Stimulated activated CD4-positive, alpha-beta T cell treated with anti-CD3 and anti-CD28 coated beads, Interleukin-12 subunit alpha, Interleukin-12 subunit beta, amount 100 ng/mL, for 24 hours (primary cell): ENCODE measurements around the gene AREL1.

Source experiments
- DNase-seq, 2 experiments: peaks; one replicate each; pipeline ENCODE4 v3.0.0-alpha.2; 2020; ENCODE audit warnings: low read depth in 2 of 2

AREL1 gene

GRCh38 chr14:74660863-74661262 lies 52.0 kb downstream of the AREL1 start:
- no peak for DNase-seq

- DNase-seq, result no peak
Measured at GRCh38 chr14:74660167-74660566, 52.7 kb downstream of the AREL1 start.

DNA sequence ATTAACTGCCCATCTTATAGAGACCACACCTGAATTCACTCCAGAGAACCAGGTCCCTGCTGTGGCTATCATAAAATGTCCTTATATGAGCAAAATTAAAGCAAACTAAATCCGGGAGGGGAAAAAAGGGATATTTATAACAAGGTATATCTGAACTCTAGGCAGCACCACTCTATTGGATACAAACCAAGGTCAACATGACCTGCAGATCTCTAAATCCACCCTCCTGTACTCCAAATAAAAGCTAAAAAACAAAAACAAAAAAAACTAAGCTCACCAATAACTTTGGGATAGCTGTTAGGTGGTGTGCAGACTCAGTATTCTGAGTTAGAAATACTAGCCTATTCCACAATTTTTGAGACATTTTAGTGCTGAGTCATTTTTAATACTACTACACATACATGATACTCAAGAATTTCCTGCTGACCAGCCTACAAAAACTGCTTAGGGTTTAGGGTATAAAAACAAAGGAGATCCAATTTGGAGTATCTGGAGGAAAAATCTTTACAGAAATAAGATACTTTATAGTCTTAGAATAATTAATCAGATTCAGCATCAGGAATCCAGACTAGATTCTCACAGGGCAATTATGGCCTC lies 54.2 kb downstream of the AREL1 start:
- DNase-seq, result no peak

DNA sequence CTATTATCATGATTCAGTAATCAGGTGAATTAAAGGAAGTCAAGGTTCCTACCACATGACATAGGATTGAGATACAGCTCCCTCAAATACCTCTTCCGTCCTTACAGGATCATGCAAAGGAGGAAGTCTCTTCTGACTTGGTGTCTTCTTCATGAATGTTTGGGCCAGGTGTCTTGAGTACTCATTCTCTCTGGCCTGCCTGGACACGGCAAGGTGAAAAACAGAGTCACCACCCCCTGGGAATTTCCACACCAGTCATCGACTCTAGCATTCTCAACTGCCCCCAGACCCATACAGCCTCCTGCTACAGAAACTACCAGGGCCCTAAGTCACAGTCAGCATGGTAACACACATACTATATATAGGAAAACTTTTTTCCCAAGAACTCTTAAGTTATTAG lies 55.9 kb downstream of the AREL1 start:
- DNase-seq, result no peak

DNA sequence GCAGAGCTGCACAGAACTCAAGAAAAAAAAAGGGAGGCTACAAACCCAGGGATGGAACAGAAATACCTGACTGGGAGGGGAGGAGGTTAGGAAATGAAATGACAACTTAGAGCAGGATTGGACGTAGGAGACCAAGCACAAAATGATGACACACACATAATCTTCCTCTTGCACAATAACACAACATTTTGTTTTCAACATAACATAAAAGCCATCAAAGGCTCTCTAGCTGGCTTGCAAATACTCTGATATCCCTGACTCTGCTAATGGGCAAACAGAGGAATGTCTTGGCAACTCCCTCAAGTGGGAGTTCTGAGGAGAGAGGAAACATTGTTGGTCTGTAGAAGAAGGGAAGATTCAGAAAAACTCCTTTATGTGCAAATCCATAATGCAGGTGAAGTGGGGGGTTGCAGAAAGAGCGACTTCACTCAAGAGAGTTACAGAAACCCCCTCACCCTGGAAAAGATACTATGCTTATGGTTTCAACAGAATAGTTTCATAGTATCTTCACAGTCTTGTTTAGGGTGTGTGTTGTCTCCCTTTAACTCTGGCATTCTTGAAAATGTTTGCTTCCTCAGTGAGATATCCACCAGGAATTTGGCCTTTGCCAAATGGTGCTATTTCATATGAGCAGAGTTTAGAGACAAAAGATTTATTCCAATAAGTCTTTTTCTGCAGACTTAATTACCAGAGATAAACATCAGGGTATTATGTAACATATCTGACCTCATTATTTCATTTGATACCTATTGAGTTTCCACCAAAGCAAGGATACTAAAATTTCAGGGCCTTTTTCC lies 57.1 kb downstream of the AREL1 start:
- DNase-seq, result no peak

GRCh38 chr14:74654931-74655330 lies 57.9 kb downstream of the AREL1 start:
- no peak for DNase-seq

GRCh38 chr14:74653386-74654138 lies 59.3 kb downstream of the AREL1 start:
- no peak for DNase-seq

- no peak for DNase-seq
Measured at GRCh38 chr14:74652541-74652940, 60.3 kb downstream of the AREL1 start.

DNA sequence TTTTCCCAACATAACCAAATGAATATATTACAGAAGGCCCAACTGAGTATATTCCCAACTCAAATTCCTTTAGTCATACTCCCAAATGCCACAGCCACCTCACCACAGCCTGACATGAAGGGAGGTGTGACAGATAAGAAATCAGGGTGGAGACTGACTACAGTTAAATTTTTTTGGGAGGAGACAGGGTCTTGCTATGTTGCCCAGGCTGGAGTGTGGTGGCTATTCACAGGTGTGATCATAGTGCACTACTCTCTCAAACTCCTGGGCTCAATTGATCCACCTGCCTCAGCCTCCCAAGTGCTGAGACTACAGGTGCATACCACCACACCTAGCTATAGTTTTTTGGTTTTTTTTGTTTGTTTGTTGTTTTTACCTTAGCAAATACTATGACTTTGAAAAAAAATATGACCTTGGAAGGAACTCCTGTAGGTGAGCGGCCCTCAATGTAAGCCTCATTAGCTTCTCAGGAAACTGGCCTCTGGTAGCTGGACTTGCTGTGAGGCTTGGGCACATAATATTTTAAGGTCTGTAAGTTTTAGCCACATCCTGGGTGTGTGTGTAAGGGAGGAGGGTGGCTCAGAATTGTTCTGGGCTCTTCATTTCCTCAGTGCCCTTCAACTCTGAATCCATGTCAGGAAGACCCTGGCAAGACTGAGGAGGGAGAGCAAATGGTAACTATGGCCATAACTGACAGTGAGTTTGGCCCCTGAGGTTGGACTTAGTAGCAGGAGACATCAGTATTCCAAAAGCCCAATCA lies 61.8 kb downstream of the AREL1 start:
- no peak for DNase-seq

- DNase-seq, result no peak
Measured at GRCh38 chr14:74649673-74650072, 63.2 kb downstream of the AREL1 start.

DNA sequence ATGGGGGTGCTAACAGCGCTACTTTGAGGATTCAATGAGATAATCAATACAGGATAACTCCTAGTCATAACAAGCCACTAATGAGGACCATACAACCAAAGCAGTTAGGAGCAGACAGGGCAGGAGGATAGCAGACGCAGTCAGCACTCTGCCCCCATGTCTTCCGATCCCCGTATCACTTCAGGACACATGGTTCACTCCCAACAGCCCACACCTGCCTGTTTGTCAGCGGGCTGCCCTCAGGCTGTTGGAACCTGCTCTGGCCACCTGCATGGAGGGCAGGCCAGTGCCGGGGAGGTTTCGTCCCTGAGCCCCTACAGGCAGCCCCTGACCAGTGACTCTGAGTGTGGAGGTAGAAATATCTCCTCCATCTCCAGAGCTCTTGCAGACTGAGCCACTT lies 63.7 kb downstream of the AREL1 start:
- DNase-seq, result no peak

DNA sequence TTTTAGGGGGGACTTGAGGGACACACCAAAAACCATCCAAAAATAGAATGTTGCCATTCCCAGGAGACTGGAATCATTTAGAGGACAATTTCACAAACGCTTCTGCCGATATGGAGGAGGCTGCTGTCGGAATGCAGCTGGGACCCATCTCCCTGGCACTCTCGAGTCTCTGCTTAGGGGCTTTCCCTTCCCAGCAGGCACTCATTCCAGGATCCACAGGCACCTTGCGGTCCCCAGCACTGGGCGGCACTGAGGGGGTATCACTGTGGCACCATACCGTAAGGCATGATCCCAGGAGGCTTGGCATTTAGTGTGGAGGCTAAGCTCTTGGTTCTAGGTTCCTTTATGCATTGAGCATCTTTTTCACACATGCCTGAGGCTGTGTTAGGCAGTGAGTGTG lies 64.3 kb downstream of the AREL1 start:
- no peak for DNase-seq

- no peak for DNase-seq
Measured at GRCh38 chr14:74647678-74648461, 65.0 kb downstream of the AREL1 start.

DNA sequence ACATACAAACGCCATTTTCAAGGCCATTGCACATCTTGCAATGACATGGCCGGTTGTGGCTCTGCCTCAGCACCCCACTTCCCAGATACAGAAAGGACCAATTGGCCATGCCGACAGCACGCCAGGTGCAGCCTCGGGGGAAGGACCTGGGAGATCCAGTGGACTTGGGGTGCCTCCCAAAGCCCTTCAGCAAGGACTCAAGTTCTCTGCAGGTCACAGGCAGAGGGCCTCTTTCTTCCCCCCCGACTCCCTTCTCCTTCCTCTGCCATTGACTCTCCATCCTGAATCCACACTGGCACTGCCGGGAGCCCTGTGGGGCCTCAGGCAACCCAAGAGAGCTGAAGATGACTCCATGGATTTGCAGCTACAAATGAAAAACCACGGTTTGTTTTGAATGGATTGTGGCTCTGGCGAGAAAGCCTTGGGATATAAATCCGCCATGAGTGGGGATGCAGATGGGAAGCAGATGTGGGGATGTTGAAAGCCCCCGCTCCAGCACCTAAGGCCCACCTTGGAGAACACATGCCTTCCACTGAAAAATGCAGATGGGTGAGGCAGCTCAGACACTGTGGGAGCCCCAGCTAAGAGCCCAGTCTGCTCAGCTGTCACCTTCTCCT lies 65.7 kb downstream of the AREL1 start:
- DNase-seq, result no peak

DNA sequence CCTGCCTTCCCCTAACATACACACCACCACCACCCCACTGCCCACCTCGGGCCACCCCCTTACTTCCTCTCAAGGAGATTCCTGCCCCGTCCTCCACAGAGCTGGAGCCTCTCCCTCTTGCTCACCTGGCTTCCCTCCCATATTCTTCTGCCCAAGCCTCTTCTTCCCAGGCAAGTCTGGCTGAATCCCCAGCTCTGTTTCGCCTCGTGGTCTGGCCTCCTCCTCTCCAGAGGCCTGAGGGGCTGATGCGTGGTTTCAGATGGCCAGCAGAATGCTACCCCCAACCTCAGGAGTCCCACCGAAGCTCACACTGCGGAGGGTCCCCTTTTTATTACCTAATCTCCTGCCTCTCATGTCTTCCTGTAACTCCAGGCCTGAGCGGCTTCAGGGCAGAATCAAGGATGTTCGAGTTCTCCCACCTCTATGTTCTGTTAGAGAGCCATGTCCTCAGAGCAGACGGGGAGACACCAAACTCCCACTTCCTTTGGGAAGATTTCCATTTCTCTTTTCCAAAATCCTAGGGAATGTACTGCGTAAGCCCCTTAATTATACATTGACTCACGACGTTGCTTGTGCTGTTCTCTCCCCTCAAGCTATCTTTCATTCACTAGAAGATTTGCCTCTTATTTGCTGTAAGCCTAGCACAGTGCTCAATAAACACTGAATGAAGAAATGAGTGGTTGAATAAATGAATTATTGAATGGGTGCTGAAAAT lies 67.0 kb downstream of the AREL1 start:
- no peak for DNase-seq

DNA sequence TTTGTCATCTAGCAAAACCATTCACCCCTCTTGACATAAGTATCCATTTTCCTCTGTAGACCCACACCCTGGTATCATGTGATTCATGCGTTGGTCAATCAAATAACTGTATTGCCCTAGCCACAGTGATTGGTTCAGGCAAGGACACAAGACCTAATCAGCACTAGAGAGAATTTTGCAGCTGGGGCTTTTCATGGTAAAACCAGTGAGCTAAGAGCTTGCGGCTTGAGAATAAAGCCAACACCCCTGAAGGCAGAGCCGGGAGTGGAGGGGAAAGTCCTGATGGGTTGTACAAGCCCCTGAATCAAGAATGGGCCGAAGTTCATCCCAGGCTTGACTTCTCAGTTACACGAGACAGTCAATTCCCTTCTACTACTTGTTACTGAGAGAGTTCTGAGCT lies 67.6 kb downstream of the AREL1 start:
- no peak for DNase-seq

- DNase-seq, result no peak
Measured at GRCh38 chr14:74641601-74642391, 71.1 kb downstream of the AREL1 start.

DNA sequence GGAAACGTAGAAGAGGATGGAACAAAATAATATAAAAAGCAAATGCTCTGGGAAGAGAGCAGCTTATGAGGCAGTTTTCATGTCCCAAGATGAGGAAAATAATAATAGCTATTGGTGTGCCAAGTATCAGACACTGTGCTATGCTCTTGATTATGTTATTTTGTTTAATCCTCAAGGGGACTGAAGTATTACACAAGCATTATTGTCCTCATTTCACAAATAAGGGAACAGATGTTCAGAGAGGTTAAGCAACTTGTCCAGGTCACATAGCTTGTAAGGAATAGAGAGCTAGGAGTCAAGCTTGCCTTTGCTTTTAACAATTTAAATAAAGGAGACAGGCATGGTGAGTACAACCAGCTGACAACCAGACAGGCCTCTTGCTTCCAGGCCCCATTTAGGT lies 73.9 kb downstream of the AREL1 start:
- DNase-seq, result no peak

DNA sequence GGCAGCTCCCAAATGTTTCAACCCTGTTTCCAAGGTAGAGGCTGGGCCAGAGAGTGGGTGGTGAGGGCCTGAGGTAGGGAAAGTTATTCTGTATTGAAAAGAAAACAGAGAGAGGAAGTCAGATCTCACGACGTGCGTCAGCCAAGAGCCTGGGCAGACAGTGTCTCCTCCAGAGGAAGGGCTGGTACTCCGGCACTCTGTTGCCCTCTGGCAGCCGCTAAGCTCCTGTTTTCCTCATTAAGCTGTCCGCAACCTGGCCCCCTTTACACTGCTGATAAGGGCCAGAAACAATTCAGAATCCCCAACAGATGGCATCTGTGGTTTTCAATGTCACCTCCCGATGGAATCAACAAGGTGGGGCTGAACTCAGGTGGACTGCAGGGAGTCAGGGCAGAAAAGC lies 74.8 kb downstream of the AREL1 start:
- no peak for DNase-seq

GRCh38 chr14:74637178-74637550 lies 75.7 kb downstream of the AREL1 start:
- no peak for DNase-seq
